KG1 (cell line): ENCODE data around the gene DYDC2.
"Not testable (repeated sequence)": the region's sequence is repeated elsewhere in the genome, so short reads cannot be mapped to it uniquely, and the experiment has no call there.

Experiments used
- DNase-seq: peaks from one replicate; lab custom pipeline; 2025; lab: John Stamatoyannopoulos, UW

DYDC2 gene

GRCh38 chr10:80356563-80356988, at the start of gene DYDC2, which contains the start of gene DYDC1:
Gene DYDC2, plus strand, starts transcription at chr10:80356781. Its CDS starts 5,663 bp downstream, at chr10:80362444.
Gene DYDC1, minus strand, starts transcription at chr10:80356755. Its CDS starts 4,154 bp downstream, at chr10:80352601.
- no peak for DNase-seq

- DNase-seq = no peak
Measured at GRCh38 chr10:80313523-80313922, 43.1 kb upstream of the DYDC2 start.

GRCh38 chr10:80315391-80315790, 41.2 kb upstream of the DYDC2 start:
- DNase-seq = no peak

GRCh38 chr10:80318742-80319141, 37.8 kb upstream of the DYDC2 start:
- DNase-seq = no peak

- no peak for DNase-seq
Measured at GRCh38 chr10:80319318-80319717, 37.3 kb upstream of the DYDC2 start.

GRCh38 chr10:80319725-80320290, 36.8 kb upstream of the DYDC2 start:
- DNase-seq = no peak

- no peak for DNase-seq
Measured at GRCh38 chr10:80320377-80320776, 36.2 kb upstream of the DYDC2 start.

GRCh38 chr10:80321183-80321582, 35.4 kb upstream of the DYDC2 start:
- no peak for DNase-seq

GRCh38 chr10:80322158-80322557, 34.4 kb upstream of the DYDC2 start:
- DNase-seq = no peak

- DNase-seq = no peak
Measured at GRCh38 chr10:80322711-80323110, 33.9 kb upstream of the DYDC2 start.

GRCh38 chr10:80323311-80323710, 33.3 kb upstream of the DYDC2 start:
- no peak for DNase-seq

- DNase-seq = no peak
Measured at GRCh38 chr10:80324086-80324485, 32.5 kb upstream of the DYDC2 start.

- DNase-seq = no peak
Measured at GRCh38 chr10:80324891-80325364, 31.7 kb upstream of the DYDC2 start.

GRCh38 chr10:80333983-80334382, 22.6 kb upstream of the DYDC2 start:
- no peak for DNase-seq

GRCh38 chr10:80344276-80344675, 12.3 kb upstream of the DYDC2 start:
- no peak for DNase-seq

- DNase-seq = no peak
Measured at GRCh38 chr10:80344912-80345311, 11.7 kb upstream of the DYDC2 start.

GRCh38 chr10:80350251-80350650, 6.3 kb upstream of the DYDC2 start:
- no peak for DNase-seq

GRCh38 chr10:80351220-80351619, 5.4 kb upstream of the DYDC2 start:
- no peak for DNase-seq

- DNase-seq = no peak
Measured at GRCh38 chr10:80356989-80357850, 639 bp downstream of the DYDC2 start.

GRCh38 chr10:80357851-80358125, 1.2 kb downstream of the DYDC2 start:
- DNase-seq = no peak

GRCh38 chr10:80358925-80359324, 2.3 kb downstream of the DYDC2 start:
- not testable (repeated sequence) for DNase-seq

GRCh38 chr10:80359644-80360043, 3.1 kb downstream of the DYDC2 start:
- DNase-seq = no peak

GRCh38 chr10:80365510-80365909, 8.9 kb downstream of the DYDC2 start:
- DNase-seq = no peak

- DNase-seq = no peak
Measured at GRCh38 chr10:80371467-80371866, 14.9 kb downstream of the DYDC2 start.
